RWPE1 (cell line): ENCODE data around the gene PPFIBP1.
"Not testable (repeated sequence)": the region's sequence is repeated elsewhere in the genome, so short reads cannot be mapped to it uniquely, and the experiment has no call there.

Experiments used
- CTCF ChIA-PET: fragments of 350-600 bp; sonication (Branson Sonifier 250); formaldehyde crosslinking; extraction: SDS; loops from one replicate; lab custom pipeline; 2021; lab: Yijun Ruan, JAX
- POLR2A ChIA-PET: fragments of 400-600 bp; formaldehyde crosslinking; extraction: SDS; loops from one replicate; lab custom pipeline; 2020; ENCODE audit warnings: antibody characterized with exemption; ENCODE audit not compliant: low non-redundant PET; lab: Yijun Ruan, JAX
- DNase-seq: peaks from one replicate; pipeline ENCODE4 v3.0.0; 2012; ENCODE audit warnings: low spot score
- H3K27ac ChIP-seq: fragments of 450-650 bp; 2 replicates; pipeline ENCODE4 v1.5.1; 2017
- TF ChIP-seq, protein P1 (sequence below): fragments of 450-650 bp; conservative IDR thresholded peaks from 2 replicates; pipeline ENCODE4 v1.5.1; 2017; ENCODE audit warnings: low read depth, mild to moderate bottlenecking

PPFIBP1 gene

DNA sequence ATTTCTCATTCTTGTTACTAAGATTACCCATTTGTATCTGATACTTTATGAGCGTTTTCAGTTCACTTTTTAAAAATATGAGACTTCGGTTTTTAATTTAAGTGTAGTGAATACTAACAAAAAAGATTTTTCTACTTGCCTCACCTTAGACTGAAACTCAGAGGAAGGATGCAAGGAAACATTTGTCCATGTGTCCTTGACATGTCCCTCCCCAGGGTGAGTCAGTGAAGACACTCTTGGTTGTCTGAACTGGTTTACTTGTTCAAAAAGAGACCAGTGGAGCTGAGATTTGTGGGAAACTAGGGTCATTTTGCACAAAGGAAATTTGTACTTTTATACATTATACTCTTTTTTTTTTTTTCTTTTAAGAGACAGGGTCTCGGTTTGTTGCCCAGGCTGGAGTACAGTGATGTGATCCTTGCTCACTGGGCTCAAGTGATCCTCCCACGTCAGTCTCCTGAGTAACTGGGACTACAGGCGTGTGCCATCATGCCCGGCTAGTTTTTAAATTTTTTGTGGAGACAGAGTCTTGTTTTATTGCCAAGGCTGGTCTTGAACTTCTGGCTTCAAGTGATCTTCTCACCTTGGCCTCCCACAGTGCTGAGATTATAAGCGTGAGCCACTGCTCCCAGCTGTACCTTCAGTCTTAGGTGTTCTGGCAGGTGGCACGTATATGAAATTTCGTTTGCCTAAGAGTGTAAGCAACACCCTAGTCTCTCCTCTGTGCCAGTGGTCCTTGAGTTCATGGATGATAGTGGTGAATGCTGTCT is 56.7 kb downstream of the PPFIBP1 start:
- no peak for DNase-seq
- TF ChIP-seq, protein P1, sequence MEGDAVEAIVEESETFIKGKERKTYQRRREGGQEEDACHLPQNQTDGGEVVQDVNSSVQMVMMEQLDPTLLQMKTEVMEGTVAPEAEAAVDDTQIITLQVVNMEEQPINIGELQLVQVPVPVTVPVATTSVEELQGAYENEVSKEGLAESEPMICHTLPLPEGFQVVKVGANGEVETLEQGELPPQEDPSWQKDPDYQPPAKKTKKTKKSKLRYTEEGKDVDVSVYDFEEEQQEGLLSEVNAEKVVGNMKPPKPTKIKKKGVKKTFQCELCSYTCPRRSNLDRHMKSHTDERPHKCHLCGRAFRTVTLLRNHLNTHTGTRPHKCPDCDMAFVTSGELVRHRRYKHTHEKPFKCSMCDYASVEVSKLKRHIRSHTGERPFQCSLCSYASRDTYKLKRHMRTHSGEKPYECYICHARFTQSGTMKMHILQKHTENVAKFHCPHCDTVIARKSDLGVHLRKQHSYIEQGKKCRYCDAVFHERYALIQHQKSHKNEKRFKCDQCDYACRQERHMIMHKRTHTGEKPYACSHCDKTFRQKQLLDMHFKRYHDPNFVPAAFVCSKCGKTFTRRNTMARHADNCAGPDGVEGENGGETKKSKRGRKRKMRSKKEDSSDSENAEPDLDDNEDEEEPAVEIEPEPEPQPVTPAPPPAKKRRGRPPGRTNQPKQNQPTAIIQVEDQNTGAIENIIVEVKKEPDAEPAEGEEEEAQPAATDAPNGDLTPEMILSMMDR: no peak
- ChIA-PET CTCF (interaction anchor here (0.6 kb wide), 1 partner anchor 33 kb away, joined by 5 read pairs; no protein-coding TSS in a partner anchor), POLR2A (no interaction called here)
- H3K27ac ChIP-seq: peak overlapping the region; percentile 30; the same call in 1 of the 2 replicates

DNA sequence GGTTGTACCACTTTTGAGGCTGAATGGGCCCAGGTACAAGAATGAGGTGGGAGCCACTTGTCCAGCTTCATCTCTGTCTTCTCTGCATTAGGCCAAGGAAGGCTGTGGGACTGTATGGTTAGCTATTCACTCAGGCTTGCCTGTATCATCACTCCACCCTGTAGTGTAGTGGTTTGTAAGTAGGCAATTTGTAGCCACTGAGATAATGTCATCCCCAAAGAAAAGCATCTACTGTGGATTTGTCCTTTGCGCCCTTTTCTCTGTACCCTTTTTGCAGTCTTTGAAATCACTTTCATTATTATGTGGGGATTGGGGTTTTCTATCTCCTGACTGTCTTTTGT is 57.3 kb downstream of the PPFIBP1 start:
- CTCF ChIA-PET: not testable (repeated sequence)

DNA sequence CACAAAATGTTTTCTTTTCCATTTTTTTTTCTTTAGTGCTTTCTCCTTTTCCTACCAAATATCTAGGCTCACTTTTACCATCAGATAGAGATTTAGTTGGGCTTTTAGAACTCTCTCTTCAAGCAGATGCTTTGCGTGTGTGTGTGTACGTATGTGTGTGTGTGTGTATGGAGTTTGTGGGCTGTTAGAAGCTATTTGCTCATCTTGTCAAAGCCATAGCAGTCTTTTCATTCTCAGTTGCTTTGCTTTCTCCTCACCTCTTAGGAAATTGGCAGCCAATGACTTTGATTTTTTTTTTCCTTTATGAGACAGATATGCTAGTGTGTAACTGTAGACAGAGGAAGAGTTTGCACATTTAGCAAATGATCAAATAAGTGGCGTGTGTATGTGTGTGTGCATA is 57.8 kb downstream of the PPFIBP1 start:
- H3K27ac ChIP-seq, DNase-seq, CTCF ChIA-PET, POLR2A ChIA-PET: not testable (repeated sequence)

More for the DNA sequence above, 57.3 kb downstream of the PPFIBP1 start:
- POLR2A ChIA-PET, DNase-seq: not testable (repeated sequence)
- H3K27ac ChIP-seq: peak overlapping the region; percentile 30; the same call in 1 of the 2 replicates

DNA sequence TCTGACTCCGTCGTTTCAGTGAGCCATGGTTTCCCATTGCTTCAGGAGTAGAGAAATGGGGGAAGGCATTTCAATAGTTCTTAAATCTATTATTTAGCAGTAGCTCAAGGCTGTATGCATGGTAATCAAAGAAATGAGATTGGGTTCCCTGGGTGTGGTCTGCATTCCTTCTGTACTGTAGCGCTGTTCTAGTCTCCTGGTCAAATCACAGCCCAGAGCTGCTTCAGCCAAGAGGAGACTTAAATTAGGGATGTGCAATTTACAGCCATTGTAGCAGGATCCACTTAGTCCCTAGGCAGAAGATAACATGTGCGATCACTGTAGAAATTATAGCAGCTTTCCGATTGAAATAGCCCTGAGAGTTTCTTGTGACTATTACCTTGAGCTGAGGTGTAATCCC is 58.4 kb downstream of the PPFIBP1 start:
- DNase-seq, POLR2A ChIA-PET, H3K27ac ChIP-seq: not testable (repeated sequence)
- CTCF ChIA-PET: interaction anchor here (0.6 kb wide), 1 partner anchor 195 kb away, joined by 3 read pairs; no protein-coding TSS in a partner anchor

DNA sequence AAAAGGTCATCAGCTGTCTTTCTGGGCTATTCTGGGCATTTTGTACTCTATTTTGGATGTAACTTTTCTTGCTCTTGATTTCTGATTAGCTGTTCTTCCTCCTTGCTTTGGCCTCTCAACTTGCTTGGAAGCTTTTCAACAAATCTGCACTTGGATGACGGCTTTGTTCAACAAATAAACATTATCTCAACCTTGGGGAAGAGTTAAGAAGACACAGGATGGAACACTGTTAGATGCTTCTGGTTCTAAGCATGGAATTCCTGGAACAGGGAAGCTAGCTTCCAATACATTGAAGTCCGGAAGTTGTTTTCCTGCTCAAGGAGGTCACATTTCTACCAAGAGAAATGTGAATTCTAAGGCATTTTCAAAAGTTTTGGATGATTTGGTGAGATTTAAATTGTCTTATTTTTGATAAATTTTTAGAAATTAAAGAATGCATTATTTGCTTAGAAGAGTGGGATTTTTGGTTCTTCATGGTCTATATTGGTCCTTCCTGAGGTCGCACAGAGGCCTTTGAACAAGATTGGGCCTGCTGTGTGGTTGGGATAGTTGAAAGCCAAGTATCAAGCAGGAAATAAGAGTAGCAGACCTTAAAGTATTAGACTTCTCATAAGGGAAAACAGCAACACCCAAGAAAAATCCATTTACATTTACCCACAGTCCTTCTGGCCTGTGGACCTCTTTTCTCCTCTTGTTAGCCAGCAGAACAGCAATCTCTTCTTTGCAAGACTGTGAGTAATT is 59.2 kb downstream of the PPFIBP1 start:
- TF ChIP-seq, protein P1: no peak
- ChIA-PET POLR2A (no interaction called here), CTCF (no interaction called here)
- DNase-seq: no peak
- H3K27ac ChIP-seq: no peak overlapping the region

DNA sequence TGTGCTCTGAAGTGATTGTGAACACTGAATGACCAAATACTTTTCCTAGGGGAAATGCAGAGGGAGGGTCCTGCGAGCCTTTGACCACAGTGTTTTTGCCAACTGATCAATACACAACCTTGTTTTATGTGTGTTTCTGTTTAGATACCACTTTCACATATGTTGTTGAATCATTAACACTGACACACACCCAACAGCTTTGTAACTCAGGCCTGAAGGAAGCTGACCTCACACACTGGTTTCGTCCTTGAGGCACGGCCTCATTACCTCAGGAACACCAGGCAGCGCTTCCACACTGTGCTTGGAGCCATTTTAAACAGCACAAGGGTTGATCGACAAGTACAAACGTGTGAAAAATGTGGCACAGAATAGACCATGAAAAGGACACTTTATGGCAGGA is 60.0 kb downstream of the PPFIBP1 start:
- H3K27ac ChIP-seq: no peak overlapping the region
- TF ChIP-seq, protein P1: no peak
- ChIA-PET CTCF (no interaction called here), POLR2A (no interaction called here)
- no peak for DNase-seq

DNA sequence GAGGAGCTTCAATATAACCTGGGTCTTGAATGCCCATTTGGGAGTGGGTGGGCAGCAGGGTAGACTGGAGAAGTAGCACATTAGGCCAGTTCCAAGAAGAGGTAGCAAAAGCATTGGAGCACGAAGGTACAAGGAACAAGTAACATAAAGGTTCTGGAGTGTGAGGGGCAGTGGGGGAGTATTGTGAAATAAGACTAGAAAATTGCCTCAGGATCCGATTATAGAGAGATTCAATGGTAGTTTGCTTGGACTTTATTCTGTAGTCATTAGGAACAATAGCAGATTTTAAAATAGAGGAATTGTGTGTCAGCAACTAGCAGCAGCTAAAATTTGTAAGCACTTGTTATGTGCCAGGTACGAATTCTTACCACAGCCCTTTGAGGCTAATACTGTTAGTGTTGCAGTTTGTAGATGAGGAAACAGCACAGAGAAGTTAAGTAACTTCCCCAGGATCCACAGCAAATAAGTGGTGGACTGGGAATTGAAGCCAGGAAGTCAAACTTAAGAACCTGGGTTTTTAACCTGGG is 61.8 kb downstream of the PPFIBP1 start:
- TF ChIP-seq, protein P1: no peak
- no peak for DNase-seq
- POLR2A ChIA-PET: no interaction called here
- no peak overlapping the region for H3K27ac ChIP-seq
- CTCF ChIA-PET: no interaction called here

DNA sequence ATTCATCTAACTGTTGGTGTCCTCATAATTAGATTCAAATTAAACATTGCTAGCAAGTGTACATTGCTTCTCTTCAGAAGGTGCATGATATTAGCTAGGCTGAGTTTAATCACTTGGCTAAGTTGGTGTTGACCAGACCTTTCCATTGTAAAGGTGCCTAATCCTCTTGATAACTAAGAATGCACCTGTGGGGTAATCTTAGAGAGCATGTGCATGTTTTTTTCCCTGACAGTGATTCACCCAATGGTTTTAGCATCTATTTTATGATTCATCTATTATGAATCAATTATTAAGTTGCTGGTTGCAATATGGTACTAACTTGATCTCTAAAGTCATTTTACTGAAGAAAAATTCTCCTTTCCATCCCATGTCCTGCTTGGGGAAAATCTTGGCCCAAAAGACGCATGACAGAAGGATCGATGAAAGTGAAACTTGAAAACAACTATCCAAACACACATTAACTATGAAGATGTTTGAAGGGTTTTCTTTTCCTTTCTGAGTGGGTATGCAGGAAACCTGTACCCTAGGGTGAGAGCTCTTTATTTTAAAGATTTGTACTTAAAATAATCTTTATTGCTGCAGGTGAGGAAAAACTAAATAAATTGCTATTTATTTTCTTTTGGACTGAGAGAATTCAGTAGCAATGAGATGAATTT is 64.2 kb downstream of the PPFIBP1 start:
- DNase-seq, POLR2A ChIA-PET, H3K27ac ChIP-seq: not testable (repeated sequence)
- CTCF ChIA-PET: interaction anchor here (1.0 kb wide), 1 partner anchor 154 kb away, joined by 3 read pairs; no protein-coding TSS in a partner anchor
